KMS-11 (cell line): ENCODE data around the gene SORCS2.

Experiments used
- H2AFZ ChIP-seq: fragments of 200-600 bp; sonication (generic); 2 replicates; pipeline ENCODE4 v1.6.1; 2016; ENCODE audit warnings: antibody characterized with exemption, mixed run types, low read depth
- H3K27ac ChIP-seq: fragments of 200-600 bp; sonication (generic); 2 replicates; pipeline ENCODE4 v1.6.1; 2016; ENCODE audit warnings: mild to moderate bottlenecking, mixed run types
- H3K27me3 ChIP-seq: fragments of 200-600 bp; sonication (generic); 2 replicates; pipeline ENCODE4 v1.6.1; 2017; ENCODE audit warnings: mild to moderate bottlenecking, low read depth, mixed run types, moderate library complexity; ENCODE audit not compliant: insufficient read depth
- H3K36me3 ChIP-seq: fragments of 200-600 bp; sonication (generic); 2 replicates; pipeline ENCODE4 v1.6.1; 2017; ENCODE audit warnings: mild to moderate bottlenecking, mixed run types; ENCODE audit not compliant: insufficient read depth
- H3K4me1 ChIP-seq: fragments of 200-600 bp; sonication (generic); 2 replicates; pipeline ENCODE4 v1.6.1; 2016; ENCODE audit warnings: mild to moderate bottlenecking, low read depth, mixed run types; ENCODE audit not compliant: poor library complexity, severe bottlenecking
- H3K4me2 ChIP-seq: fragments of 200-600 bp; sonication (generic); 2 replicates; pipeline ENCODE4 v1.7.0; 2016; ENCODE audit warnings: mild to moderate bottlenecking, mixed run types
- H3K4me3 ChIP-seq: fragments of 200-600 bp; sonication (generic); IDR thresholded peaks from 2 replicates; pipeline ENCODE4 v1.6.1; 2017; ENCODE audit warnings: low read depth, low read length, mixed read lengths; ENCODE audit not compliant: insufficient read depth
- H3K79me2 ChIP-seq: fragments of 200-600 bp; sonication (generic); 2 replicates; pipeline ENCODE4 v1.6.1; 2016; ENCODE audit warnings: low read depth, mixed run types; ENCODE audit not compliant: insufficient read depth
- H3K9ac ChIP-seq: fragments of 200-600 bp; sonication (generic); 2 replicates; pipeline ENCODE4 v1.6.1; 2016; ENCODE audit warnings: mild to moderate bottlenecking, mixed run types
- H4K20me1 ChIP-seq: fragments of 200-600 bp; sonication (generic); 2 replicates; pipeline ENCODE4 v1.6.1; 2016; ENCODE audit warnings: mild to moderate bottlenecking, mixed run types; ENCODE audit not compliant: insufficient read depth
- CTCF ChIP-seq: fragments of 200-600 bp; sonication (generic); conservative IDR thresholded peaks from 2 replicates; pipeline ENCODE4 v1.6.1; 2017; ENCODE audit warnings: low read depth, mild to moderate bottlenecking, antibody characterized with exemption, low read length, moderate library complexity, mixed read lengths

Gene SORCS2

GRCh38 chr4:7756561-7757355 is 564.4 kb downstream of the SORCS2 start:
- no peak for TF ChIP-seq CTCF
- H3K4me3 ChIP-seq, result no peak overlapping the region
- H3K27ac ChIP-seq, result no peak overlapping the region

GRCh38 chr4:7757501-7758471 is 565.4 kb downstream of the SORCS2 start:
- no peak overlapping the region for H3K27ac ChIP-seq
- 0 out of 2 replicates have a peak, but pooled peaks cover 2% of the 10 kb centered on the region for H3K27me3 ChIP-seq
- H4K20me1 ChIP-seq, result no peaks in the 10 kb centered on the region
- H3K79me2 ChIP-seq, result no peaks in the 10 kb centered on the region
- TF ChIP-seq CTCF, result no peak
- H3K36me3 ChIP-seq, result no peaks in the 10 kb centered on the region
- H2AFZ ChIP-seq, result no peak overlapping the region
- no peak overlapping the region for H3K4me2 ChIP-seq
- no peaks in the 10 kb centered on the region for H3K4me1 ChIP-seq
- no peak overlapping the region for H3K9ac ChIP-seq
- H3K4me3 ChIP-seq, result no peak overlapping the region

More at GRCh38 chr4:7756561-7757355, 564.4 kb downstream of the SORCS2 start:
- no peak overlapping the region for H2AFZ ChIP-seq
- no peaks in the 10 kb centered on the region for H3K4me1 ChIP-seq
- no peaks in the 10 kb centered on the region for H4K20me1 ChIP-seq
- H3K9ac ChIP-seq, result no peak overlapping the region
- H3K27me3 ChIP-seq, result 0 out of 2 replicates have a peak, but pooled peaks cover 2% of the 10 kb centered on the region
- H3K36me3 ChIP-seq, result no peaks in the 10 kb centered on the region
- H3K4me2 ChIP-seq, result no peak overlapping the region
- no peaks in the 10 kb centered on the region for H3K79me2 ChIP-seq

GRCh38 chr4:7758476-7758875 is 566.1 kb downstream of the SORCS2 start:
- H4K20me1 ChIP-seq, result no peaks in the 10 kb centered on the region
- H3K27me3 ChIP-seq, result 0 out of 2 replicates have a peak, but pooled peaks cover 2% of the 10 kb centered on the region
- no peak overlapping the region for H3K9ac ChIP-seq
- no peaks in the 10 kb centered on the region for H3K79me2 ChIP-seq
- H2AFZ ChIP-seq, result no peak overlapping the region
- H3K4me1 ChIP-seq, result no peaks in the 10 kb centered on the region
- H3K27ac ChIP-seq, result no peak overlapping the region
- TF ChIP-seq CTCF, result no peak
- no peaks in the 10 kb centered on the region for H3K36me3 ChIP-seq
- no peak overlapping the region for H3K4me3 ChIP-seq
- no peak overlapping the region for H3K4me2 ChIP-seq

- Histone ChIP-seq H3K4me2 (no peak overlapping the region), H3K4me3 (no peak overlapping the region), H3K36me3 (no peaks in the 10 kb centered on the region), H3K79me2 (no peaks in the 10 kb centered on the region), H3K4me1 (no peaks in the 10 kb centered on the region), H2AFZ (no peak overlapping the region), H4K20me1 (no peaks in the 10 kb centered on the region), H3K27ac (no peak overlapping the region), H3K27me3 (0 out of 2 replicates have a peak, but pooled peaks cover 2% of the 10 kb centered on the region), H3K9ac (no peak overlapping the region)
- TF ChIP-seq CTCF, result no peak
Observed at GRCh38 chr4:7759216-7759615, 566.9 kb downstream of the SORCS2 start.
